A673 (cell line): ENCODE results near the gene KANTR. TPM values are rescaled to one million over a fixed set of nuclear protein-coding genes. Genes with fewer than 3 reads are reported as not detected.
A peak's percentile ranks its signal among the peaks of the same experiment; 100 is the strongest.

ENCODE experiments used
- BruUV-seq: library from RNA; stranded (reverse); fragments of 400-500 nt; replicated peaks from 2 replicates; lab custom pipeline; 2021; lab: Mats Ljungman, UMichigan
- CTCF ChIA-PET: fragments of 300-600 bp; sonication (Branson Sonifier 250); formaldehyde crosslinking; loops from one replicate; lab custom pipeline; 2022; ENCODE audit warnings: antibody characterized with exemption; lab: Charles Lee
- POLR2A ChIA-PET: fragments of 300-600 bp; sonication (Branson Sonifier 250); formaldehyde crosslinking; loops from one replicate; lab custom pipeline; 2022; ENCODE audit warnings: antibody characterized with exemption; ENCODE audit not compliant: low non-redundant PET; lab: Charles Lee
- DNase-seq: peaks from one replicate; pipeline ENCODE4 v3.0.0-alpha.2; 2015; ENCODE audit warnings: low spot score
- H3K27ac ChIP-seq: fragments of 200-600 bp; sonication (generic); 2 replicates; pipeline ENCODE4 v1.5.1; 2016; ENCODE audit warnings: mixed run types, low read depth, mild to moderate bottlenecking, mixed read lengths, antibody characterized with exemption, low read length; ENCODE audit not compliant: poor library complexity, severe bottlenecking
- H3K27me3 ChIP-seq: fragments of 200-600 bp; sonication (generic); replicated peaks from 2 replicates; pipeline ENCODE4 v1.6.1; 2017; ENCODE audit warnings: mixed run types, low read depth, mild to moderate bottlenecking, mixed read lengths, antibody characterized with exemption, low read length; ENCODE audit not compliant: insufficient read depth, poor library complexity
- H3K36me3 ChIP-seq: fragments of 200-600 bp; sonication (generic); 2 replicates; pipeline ENCODE4 v1.6.1; 2016; ENCODE audit warnings: mixed run types, mild to moderate bottlenecking, mixed read lengths, antibody characterized with exemption, low read length; ENCODE audit not compliant: insufficient read depth, poor library complexity, severe bottlenecking
- H3K4me1 ChIP-seq: fragments of 200-600 bp; sonication (generic); 2 replicates; pipeline ENCODE4 v1.6.1; 2017; ENCODE audit warnings: mixed run types, mild to moderate bottlenecking, mixed read lengths, antibody characterized with exemption, low read length; ENCODE audit not compliant: insufficient read depth, poor library complexity, severe bottlenecking
- H3K4me3 ChIP-seq: fragments of 200-600 bp; sonication (generic); 2 replicates; pipeline ENCODE4 v1.5.1; 2016; ENCODE audit warnings: low read depth, mixed run types, mild to moderate bottlenecking, mixed read lengths, low read length; ENCODE audit not compliant: poor library complexity, severe bottlenecking
- H3K9me3 ChIP-seq: fragments of 200-600 bp; sonication (generic); 2 replicates; pipeline ENCODE4 v1.6.1; 2016; ENCODE audit warnings: mixed run types, low read depth, mild to moderate bottlenecking, mixed read lengths, antibody characterized with exemption, low read length; ENCODE audit not compliant: poor library complexity, severe bottlenecking
- EZH2 ChIP-seq: fragments of 200-600 bp; sonication (generic); IDR thresholded peaks from 2 replicates; pipeline ENCODE4 v1.6.1; 2017; ENCODE audit warnings: borderline replicate concordance, low read depth, mild to moderate bottlenecking, mixed read lengths, antibody characterized with exemption, low read length; ENCODE audit not compliant: poor library complexity, severe bottlenecking
- intact Hi-C: fragments of 100-400 bp; cut with micrococcal nuclease; formaldehyde crosslinking; loops from one replicate; pipeline ENCODE4 v1.10.0; 2022; ENCODE audit not compliant: unreplicated experiment
- total RNA-seq: library from RNA; stranded (reverse); gene quantifications from 2 replicates; pipeline ENCODE4 v1.2.3, GENCODE V29; 2021
- TF ChIP-seq, protein P1 (sequence below): fragments of 300-800, 200-600 bp; sonication (generic); conservative IDR thresholded peaks from 2 replicates; pipeline ENCODE4 v1.5.1; 2017; ENCODE audit warnings: low read depth, mild to moderate bottlenecking, antibody characterized with exemption, low read length, moderate library complexity, mixed read lengths

KANTR gene
- total RNA-seq, 1 experiment from 2014 or later = 15.4 TPM

DNA sequence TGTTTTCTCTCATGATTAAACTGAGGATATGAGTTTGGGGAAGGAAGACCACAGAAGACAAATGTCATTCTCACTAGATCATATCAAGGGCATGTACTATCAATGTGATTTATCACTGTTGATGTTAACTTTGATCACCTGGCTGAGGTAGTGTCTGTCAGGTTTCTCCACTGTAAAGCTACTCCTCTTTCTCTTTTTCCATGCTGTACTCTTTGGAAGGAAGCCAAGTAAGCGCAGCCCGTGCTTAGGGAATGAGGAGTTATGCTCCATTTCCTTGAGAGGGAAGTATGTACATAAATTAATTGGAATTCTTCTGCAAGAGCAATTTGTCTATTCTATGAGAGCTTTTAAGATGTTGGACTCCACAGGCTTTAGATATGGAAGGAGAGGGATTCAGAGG, 4.0 kb upstream of the KANTR start:
- no peak for DNase-seq
- H3K4me3 ChIP-seq = no peak overlapping the region
- BruUV-seq = no TSS peak
- intact Hi-C loops = loop anchor here (1.0 kb wide), 1 partner anchor 18 kb away; no protein-coding TSS in a partner anchor
- TF ChIP-seq, protein P1, sequence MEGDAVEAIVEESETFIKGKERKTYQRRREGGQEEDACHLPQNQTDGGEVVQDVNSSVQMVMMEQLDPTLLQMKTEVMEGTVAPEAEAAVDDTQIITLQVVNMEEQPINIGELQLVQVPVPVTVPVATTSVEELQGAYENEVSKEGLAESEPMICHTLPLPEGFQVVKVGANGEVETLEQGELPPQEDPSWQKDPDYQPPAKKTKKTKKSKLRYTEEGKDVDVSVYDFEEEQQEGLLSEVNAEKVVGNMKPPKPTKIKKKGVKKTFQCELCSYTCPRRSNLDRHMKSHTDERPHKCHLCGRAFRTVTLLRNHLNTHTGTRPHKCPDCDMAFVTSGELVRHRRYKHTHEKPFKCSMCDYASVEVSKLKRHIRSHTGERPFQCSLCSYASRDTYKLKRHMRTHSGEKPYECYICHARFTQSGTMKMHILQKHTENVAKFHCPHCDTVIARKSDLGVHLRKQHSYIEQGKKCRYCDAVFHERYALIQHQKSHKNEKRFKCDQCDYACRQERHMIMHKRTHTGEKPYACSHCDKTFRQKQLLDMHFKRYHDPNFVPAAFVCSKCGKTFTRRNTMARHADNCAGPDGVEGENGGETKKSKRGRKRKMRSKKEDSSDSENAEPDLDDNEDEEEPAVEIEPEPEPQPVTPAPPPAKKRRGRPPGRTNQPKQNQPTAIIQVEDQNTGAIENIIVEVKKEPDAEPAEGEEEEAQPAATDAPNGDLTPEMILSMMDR = no peak
- no peak for TF ChIP-seq EZH2
- H3K9me3 ChIP-seq = no peaks in the 10 kb centered on the region
- H3K27ac ChIP-seq = no peak overlapping the region
- H3K27me3 ChIP-seq = no peaks in the 10 kb centered on the region
- peaks cover 13% of the 10 kb centered on the region for H3K4me1 ChIP-seq
- ChIA-PET CTCF (no interaction called here), POLR2A (no interaction called here)
- H3K36me3 ChIP-seq = peaks cover 19% of the 10 kb centered on the region

GRCh38 chrX:53091354-53091753, 2.6 kb upstream of the KANTR start:
- Histone ChIP-seq H3K27me3 (no peaks in the 10 kb centered on the region), H3K4me1 (peaks cover 13% of the 10 kb centered on the region), H3K9me3 (no peaks in the 10 kb centered on the region), H3K36me3 (peaks cover 7% of the 10 kb centered on the region), H3K27ac (no peak overlapping the region), H3K4me3 (no peak overlapping the region)
- no TSS peak for BruUV-seq
- no peak for TF ChIP-seq EZH2
- TF ChIP-seq, protein P1 = no peak
- ChIA-PET CTCF (no interaction called here), POLR2A (no interaction called here)
- no peak for DNase-seq
- intact Hi-C loops = no loop called here

- Histone ChIP-seq H3K9me3 (no peaks in the 10 kb centered on the region), H3K4me3 (peak overlapping the region; percentile 65), H3K36me3 (no peaks in the 10 kb centered on the region), H3K27ac (peak overlapping the region; percentile 87), H3K4me1 (peaks cover 7% of the 10 kb centered on the region), H3K27me3 (no peaks in the 10 kb centered on the region)
- ChIA-PET CTCF (no interaction called here), POLR2A (no interaction called here)
- TF ChIP-seq, protein P1 = peak; percentile 69
- TF ChIP-seq EZH2 = no peak
- BruUV-seq = no TSS peak
- intact Hi-C loops = loop anchor here (1.0 kb wide), 1 partner anchor 98 kb away; no protein-coding TSS in a partner anchor
- DNase-seq = peak; percentile 88
Measured at GRCh38 chrX:53093177-53093655, 726 bp upstream of the KANTR start.
